K562 (cell line): ENCODE results near the gene HNRNPDL. TPM values are rescaled to one million over a fixed set of nuclear protein-coding genes. Genes with fewer than 3 reads are reported as not detected.

Experiments
- ATAC-seq: fragments of 200-7000 bp; cut with Tn5 transposase; 3 replicates; pipeline ENCODE4 v1.9.1; 2020; ENCODE audit warnings: moderate library complexity
- BruUV-seq: library from RNA; stranded (reverse); fragments of 400-500 nt; replicated peaks from 2 replicates; lab custom pipeline; 2021; lab: Mats Ljungman, UMichigan
- CTCF ChIA-PET: fragments of 300-600 bp; formaldehyde crosslinking; extraction: SDS; loops from one replicate; lab custom pipeline; 2021; ENCODE audit warnings: low intra/inter-chr PET ratio; lab: Yijun Ruan, JAX
- POLR2A ChIA-PET: fragments of 300-600, 350-650 bp; sonication (Branson Sonifier 250); formaldehyde crosslinking; extraction: SDS; loops from one replicate; lab custom pipeline; 2021; ENCODE audit warnings: antibody characterized with exemption, inconsistent platforms; lab: Yijun Ruan, JAX
- DNase-seq, 4 experiments: peaks; one replicate each; pipeline versions ENCODE4 v3.0.0 to v3.0.0-alpha.2; 2011 to 2018; ENCODE audit warnings: low spot score in 3 of 4, mixed read lengths in 3 of 4; ENCODE audit errors: extremely low read depth in 1 of 4
- FAIRE-seq: peaks from 2 replicates; lab custom pipeline; 2011; peaks lifted over from hg19 to GRCh38; lab: Jason Lieb, UNC
- H2AFZ ChIP-seq: 2 replicates; pipeline ENCODE4 v1.6.0; 2011; ENCODE audit warnings: low read depth, low read length, control low read depth, inconsistent platforms
- H3K27ac ChIP-seq: fragments of 200-600 bp; 3 replicates; pipeline ENCODE4 v1.8.0; 2011; ENCODE audit warnings: low read depth, mild to moderate bottlenecking, control low read depth, inconsistent platforms, low read length, moderate library complexity, mixed read lengths; ENCODE audit errors: extremely low read depth
- H3K27me3 ChIP-seq, 2 experiments: fragments of 300-600 bp in 1 of 2; 2 replicates in 1 of 2; 3 replicates in 1 of 2; pipeline versions ENCODE4 v1.6.0 to v1.8.0; 2011; ENCODE audit warnings: inconsistent platforms in 2 of 2, low read length in 2 of 2, mild to moderate bottlenecking in 1 of 2, mixed read lengths in 1 of 2, moderate library complexity in 1 of 2; ENCODE audit not compliant: control insufficient read depth in 2 of 2, insufficient read depth in 2 of 2
- H3K36me3 ChIP-seq: fragments of 300-600 bp; 3 replicates; pipeline ENCODE4 v1.8.0; 2011; ENCODE audit warnings: mild to moderate bottlenecking, low read length, inconsistent platforms; ENCODE audit not compliant: control insufficient read depth, insufficient read depth
- H3K4me1 ChIP-seq, 2 experiments: fragments of 200-600 bp in 1 of 2; replicated peaks in 1 of 2; 2 replicates in 1 of 2; 3 replicates in 1 of 2; pipeline versions ENCODE4 v1.5.1 to v1.8.0; 2011; ENCODE audit warnings: inconsistent platforms in 2 of 2, low read length in 2 of 2, mild to moderate bottlenecking in 1 of 2, mixed read lengths in 1 of 2, moderate library complexity in 1 of 2; ENCODE audit not compliant: control insufficient read depth in 2 of 2, insufficient read depth in 2 of 2
- H3K4me2 ChIP-seq: 2 replicates; pipeline ENCODE4 v1.6.1; 2011; ENCODE audit warnings: low read length, control low read depth, inconsistent platforms, mixed read lengths; ENCODE audit not compliant: insufficient read depth
- H3K4me3 ChIP-seq: fragments of 200-600 bp; sonication (generic), shearing (Covaris generic); 2 replicates; pipeline ENCODE4 v1.5.1; 2016; ENCODE audit warnings: control low read depth, inconsistent platforms
- H3K79me2 ChIP-seq: fragments of 200-600 bp; 3 replicates; pipeline ENCODE4 v1.8.0; 2011; ENCODE audit warnings: low read length, inconsistent platforms; ENCODE audit not compliant: control insufficient read depth, insufficient read depth
- H3K9ac ChIP-seq, 2 experiments: 2 replicates each; pipeline versions ENCODE4 v1.6.0 to v1.6.1; 2011; ENCODE audit warnings: low read depth in 2 of 2, low read length in 2 of 2, control low read depth in 1 of 2, inconsistent platforms in 1 of 2, mild to moderate bottlenecking in 1 of 2, mixed read lengths in 1 of 2; ENCODE audit not compliant: insufficient read depth in 1 of 2
- H3K9me1 ChIP-seq: one replicate; pipeline ENCODE4 v1.6.0; 2011; ENCODE audit warnings: inconsistent platforms, mild to moderate bottlenecking, low read length, moderate library complexity; ENCODE audit not compliant: control insufficient read depth, insufficient read depth
- H3K9me3 ChIP-seq: replicated peaks from 2 replicates; pipeline ENCODE4 v1.5.1; 2011; ENCODE audit warnings: low read depth, low read length, inconsistent platforms; ENCODE audit not compliant: control insufficient read depth, insufficient read depth
- H4K20me1 ChIP-seq: replicated peaks from 2 replicates; pipeline ENCODE4 v1.6.1; 2011; ENCODE audit warnings: low read length, inconsistent platforms, mixed read lengths; ENCODE audit not compliant: control insufficient read depth, insufficient read depth
- FOXA3 ChIP-seq, 2 experiments: fragments of 450-650 bp in 1 of 2; sonication (generic) in 1 of 2; formaldehyde crosslinking; IDR thresholded peaks in 1 of 2; conservative IDR thresholded peaks in 1 of 2; 2 replicates each; pipeline versions ENCODE4 v1.4.0 to v1.8.0; 2020 to 2022; ENCODE audit warnings: mild to moderate bottlenecking in 2 of 2, missing genetic modification reagents in 1 of 2
- PBX2 ChIP-seq, 2 experiments: IDR thresholded peaks in 1 of 2; conservative IDR thresholded peaks in 1 of 2; 2 replicates each; pipeline ENCODE4 v1.6.1; 2016; ENCODE audit warnings: low read depth in 2 of 2, mild to moderate bottlenecking in 1 of 2, missing compliant biosample characterization in 1 of 2, missing genetic modification characterization in 1 of 2, moderate library complexity in 1 of 2
- PHB2 ChIP-seq: fragments of 450-650 bp; IDR thresholded peaks from 2 replicates; pipeline ENCODE4 v1.6.1; 2017; ENCODE audit warnings: low read depth
- RAD51 ChIP-seq: fragments of 450-650 bp; IDR thresholded peaks from 2 replicates; pipeline ENCODE4 v1.7.1; 2016; ENCODE audit warnings: low read depth, mild to moderate bottlenecking, borderline replicate concordance
- ZNF316 ChIP-seq: fragments of 450-650 bp; IDR thresholded peaks from 2 replicates; pipeline ENCODE4 v1.6.1; 2016
- ZNF589 ChIP-seq: fragments of 200-800 bp; sonication (Bioruptor generic); IDR thresholded peaks from 2 replicates; pipeline ENCODE4 v1.6.1; 2016; ENCODE audit warnings: low read depth, missing genetic modification characterization, missing compliant biosample characterization
- ZNF644 ChIP-seq: fragments of 200-800 bp; sonication (Bioruptor generic); IDR thresholded peaks from 2 replicates; pipeline ENCODE4 v1.6.1; 2016; ENCODE audit warnings: low read depth, missing genetic modification characterization, missing compliant biosample characterization
- whole genome bisulfite sequencing: fragments of 100-300 bp; shearing (Covaris generic); methylation state at CpG from one replicate; pipeline ENCODE4 v1.1.6; 2016; ENCODE audit warnings: low coverage, mixed read lengths; ENCODE audit not compliant: insufficient coverage; ENCODE audit errors: missing lambda C conversion rate; 5-methylcytosine and 5-hydroxymethylcytosine counted together
- in situ Hi-C: fragments of 300-500 bp; cut with MboI; formaldehyde crosslinking; loops from 4 replicates; pipeline ENCODE4 v1.15.0; 2018; ENCODE audit warnings: inconsistent platforms, mixed read lengths
- intact Hi-C: fragments of 100-400 bp; cut with micrococcal nuclease; formaldehyde crosslinking; loops from 2 replicates; pipeline ENCODE4 v1.14.2; 2022
- polyA plus RNA-seq, 8 experiments: library from polyadenylated mRNA; depleted of rRNA in 4 of 8; stranded (reverse) in 5 of 8; unstranded in 3 of 8; fragments of >200 nt; fragmentation: Nextera tagmentation in 2 of 8; fragmentation: Illumina TruSeq in 1 of 8; extraction: Ambion mirVana in 2 of 8; extraction: Trizol in 1 of 8; gene quantifications; 2 replicates each; pipeline versions ENCODE4 v1.2.1 to v1.2.3, GENCODE V29; 2011 to 2014; ENCODE audit warnings: inconsistent platforms in 1 of 8, missing spikeins in 1 of 8
- total RNA-seq, 7 experiments: library from RNA; depleted of rRNA in 6 of 7; stranded (reverse); fragments of >200 nt in 6 of 7; fragmentation: Illumina TruSeq in 2 of 7; extraction: Trizol in 2 of 7; gene quantifications; 2 replicates each; pipeline versions ENCODE4 v1.2.1 to v1.2.3, GENCODE V29; 2011 to 2021; ENCODE audit warnings: low replicate concordance in 1 of 7
- TF ChIP-seq, protein P1 (sequence below): sonication (generic); formaldehyde crosslinking; IDR thresholded peaks from 2 replicates; pipeline ENCODE4 v1.8.0; 2022; ENCODE audit warnings: mild to moderate bottlenecking, missing genetic modification reagents

Gene HNRNPDL
- total and polyA plus RNA-seq, 9 of the 15 experiments (the other 6 are each of a cell fraction or from before 2014, with no cell fraction given): 243 to 652 (median 351) TPM

- TF ChIP-seq PBX2 (CRISPR knock-in tag; IDR thresholded peaks at IDR 0.05; ENCODE audit: low read depth): no peak
- no peak for TF ChIP-seq PBX2 (tag; conservative IDR thresholded peaks at IDR 0.05; ENCODE audit: low read depth)
- TF ChIP-seq, protein P1, sequence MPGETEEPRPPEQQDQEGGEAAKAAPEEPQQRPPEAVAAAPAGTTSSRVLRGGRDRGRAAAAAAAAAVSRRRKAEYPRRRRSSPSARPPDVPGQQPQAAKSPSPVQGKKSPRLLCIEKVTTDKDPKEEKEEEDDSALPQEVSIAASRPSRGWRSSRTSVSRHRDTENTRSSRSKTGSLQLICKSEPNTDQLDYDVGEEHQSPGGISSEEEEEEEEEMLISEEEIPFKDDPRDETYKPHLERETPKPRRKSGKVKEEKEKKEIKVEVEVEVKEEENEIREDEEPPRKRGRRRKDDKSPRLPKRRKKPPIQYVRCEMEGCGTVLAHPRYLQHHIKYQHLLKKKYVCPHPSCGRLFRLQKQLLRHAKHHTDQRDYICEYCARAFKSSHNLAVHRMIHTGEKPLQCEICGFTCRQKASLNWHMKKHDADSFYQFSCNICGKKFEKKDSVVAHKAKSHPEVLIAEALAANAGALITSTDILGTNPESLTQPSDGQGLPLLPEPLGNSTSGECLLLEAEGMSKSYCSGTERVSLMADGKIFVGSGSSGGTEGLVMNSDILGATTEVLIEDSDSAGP (CRISPR knock-in tag): no peak
- peak; percentile 77 for TF ChIP-seq ZNF316
- no peak for TF ChIP-seq ZNF644 (tag)
These were observed 31.4 kb upstream of the HNRNPDL start (continued) for GRCh38 chr4:82461710-82462109.

DNA sequence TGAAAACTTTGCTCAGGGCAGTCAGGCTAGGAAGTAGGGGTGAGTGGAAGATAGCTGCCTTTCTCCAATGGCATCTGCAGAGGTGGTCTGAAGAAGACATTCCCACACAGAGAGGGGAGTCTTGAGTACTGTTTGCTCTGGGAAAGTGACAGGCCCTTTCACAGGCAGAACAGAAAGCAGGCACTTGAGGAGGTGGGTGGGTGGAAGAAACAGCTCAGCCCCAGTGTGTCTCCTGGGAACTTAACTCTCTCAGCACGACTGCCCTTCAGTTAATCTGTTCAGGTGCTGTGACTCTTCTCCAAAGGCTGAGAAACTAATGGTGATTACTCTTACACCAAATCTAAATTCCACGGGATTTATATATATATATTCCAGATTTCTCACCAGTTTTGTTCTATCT is 28.5 kb upstream of the HNRNPDL start:
- H3K9me3 ChIP-seq: no peaks in the 10 kb centered on the region
- in situ Hi-C loops (no loop called here), intact Hi-C loops (no loop called here)
- H4K20me1 ChIP-seq: no peaks in the 10 kb centered on the region
- H3K4me3 ChIP-seq: no peak overlapping the region
- H3K27ac ChIP-seq: no peak overlapping the region
- no peak for ATAC-seq
- POLR2A ChIA-PET: no interaction called here
- BruUV-seq: no TSS peak
- H3K9ac ChIP-seq: no peak overlapping the region
- CTCF ChIA-PET: no interaction called here
- H3K79me2 ChIP-seq: no peaks in the 10 kb centered on the region
- WGBS: 82% methylated on average over 2 of the region's 2 CpGs
- no peaks in the 10 kb centered on the region for H3K27me3 ChIP-seq
- H2AFZ ChIP-seq: no peak overlapping the region
- no peaks in the 10 kb centered on the region for H3K9me1 ChIP-seq
- peaks cover 84% of the 10 kb centered on the region for H3K36me3 ChIP-seq
- H3K4me1 ChIP-seq: no peaks in the 10 kb centered on the region
- DNase-seq: no peak
- FAIRE-seq: no peak
- H3K4me2 ChIP-seq: no peak overlapping the region
- TF ChIP-seq RAD51 (no peak), FOXA3 (CRISPR knock-in tag; conservative IDR thresholded peaks at IDR 0.05 in 1 of 2, IDR thresholded peaks at IDR 0.05 in 1 of 2) (no peak), PHB2 (no peak), ZNF589 (no peak)
